Suprapubic skin (tissue), 4 donors: ENCODE measurements around the gene PTTG1IP2. TPM values are rescaled to one million over a fixed set of nuclear protein-coding genes. Genes with fewer than 3 reads are reported as not detected.

ENCODE experiments used
- DNase-seq, 2 donors: peaks; one replicate each; pipeline ENCODE4 v3.0.0-alpha.2; 2019; ENCODE audit warnings: low spot score in 2 of 2
- H3K27ac ChIP-seq: fragments of 200-600 bp; sonication (generic); one replicate; pipeline ENCODE4 v1.5.1; 2019
- H3K27me3 ChIP-seq: fragments of 200-600 bp; sonication (generic); one replicate; pipeline ENCODE4 v1.5.1; 2019
- H3K36me3 ChIP-seq: fragments of 200-600 bp; sonication (generic); one replicate; pipeline ENCODE4 v1.5.1; 2019
- H3K4me1 ChIP-seq: fragments of 200-600 bp; sonication (generic); one replicate; pipeline ENCODE4 v1.5.1; 2019
- H3K4me3 ChIP-seq: fragments of 200-600 bp; sonication (generic); one replicate; pipeline ENCODE4 v1.5.1; 2019; ENCODE audit warnings: mild to moderate bottlenecking
- H3K9me3 ChIP-seq: fragments of 200-600 bp; sonication (generic); one replicate; pipeline ENCODE4 v1.5.1; 2019
- EP300 ChIP-seq: sonication (generic); formaldehyde crosslinking; IDR thresholded peaks from one replicate; pipeline ENCODE4 v1.6.1; 2017; ENCODE audit warnings: antibody characterized with exemption
- POLR2A ChIP-seq, 2 donors: fragments of 450-650 bp; IDR thresholded peaks; one replicate each; pipeline ENCODE4 v1.6.1; 2017; ENCODE audit warnings: antibody characterized with exemption in 2 of 2, mild to moderate bottlenecking in 2 of 2, moderate library complexity in 2 of 2
- POLR2AphosphoS5 ChIP-seq, 3 donors: sonication (generic); formaldehyde crosslinking; IDR thresholded peaks; one replicate each; pipeline ENCODE4 v1.6.1; 2017; ENCODE audit warnings: antibody characterized with exemption in 3 of 3
- WGBS: methylation state at CpG from one replicate; pipeline ENCODE4 v1.1.5; 2018; 5-methylcytosine and 5-hydroxymethylcytosine counted together
- total RNA-seq, 4 donors: library from RNA; depleted of rRNA; stranded (reverse); fragments of >200 nt; gene quantifications; one replicate each; pipeline ENCODE4 v1.1.0, GENCODE V29; 2016
- TF ChIP-seq, protein P1 (sequence below), 2 donors: fragments of 200-600 bp in 1 of 2; fragments of 450-650 bp in 1 of 2; sonication (generic) in 1 of 2; IDR thresholded peaks; one replicate each; pipeline ENCODE4 v1.5.1; 2016 to 2019; ENCODE audit warnings: antibody characterized with exemption in 2 of 2, mild to moderate bottlenecking in 1 of 2, moderate library complexity in 1 of 2

The PTTG1IP2 gene
- total RNA-seq, 4 donors from 2014 or later, result not detected

GRCh38 chr7:90512821-90513254 lies 43.4 kb downstream of the PTTG1IP2 start:
- TF ChIP-seq, protein P1, sequence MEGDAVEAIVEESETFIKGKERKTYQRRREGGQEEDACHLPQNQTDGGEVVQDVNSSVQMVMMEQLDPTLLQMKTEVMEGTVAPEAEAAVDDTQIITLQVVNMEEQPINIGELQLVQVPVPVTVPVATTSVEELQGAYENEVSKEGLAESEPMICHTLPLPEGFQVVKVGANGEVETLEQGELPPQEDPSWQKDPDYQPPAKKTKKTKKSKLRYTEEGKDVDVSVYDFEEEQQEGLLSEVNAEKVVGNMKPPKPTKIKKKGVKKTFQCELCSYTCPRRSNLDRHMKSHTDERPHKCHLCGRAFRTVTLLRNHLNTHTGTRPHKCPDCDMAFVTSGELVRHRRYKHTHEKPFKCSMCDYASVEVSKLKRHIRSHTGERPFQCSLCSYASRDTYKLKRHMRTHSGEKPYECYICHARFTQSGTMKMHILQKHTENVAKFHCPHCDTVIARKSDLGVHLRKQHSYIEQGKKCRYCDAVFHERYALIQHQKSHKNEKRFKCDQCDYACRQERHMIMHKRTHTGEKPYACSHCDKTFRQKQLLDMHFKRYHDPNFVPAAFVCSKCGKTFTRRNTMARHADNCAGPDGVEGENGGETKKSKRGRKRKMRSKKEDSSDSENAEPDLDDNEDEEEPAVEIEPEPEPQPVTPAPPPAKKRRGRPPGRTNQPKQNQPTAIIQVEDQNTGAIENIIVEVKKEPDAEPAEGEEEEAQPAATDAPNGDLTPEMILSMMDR (IDR thresholded peaks at IDR 0.05), result no peak
- TF ChIP-seq POLR2A (IDR thresholded peaks at IDR 0.05) (no peak), POLR2AphosphoS5 (IDR thresholded peaks at IDR 0.05) (no peak), EP300 (no peak)
- no peak for DNase-seq
- H3K4me3 ChIP-seq, result no peak overlapping the region
- no peaks in the 10 kb centered on the region for H3K27me3 ChIP-seq
- H3K27ac ChIP-seq, result no peak overlapping the region
- 78% methylated on average over 3 of the region's 3 CpGs for WGBS
- H3K4me1 ChIP-seq, result no peaks in the 10 kb centered on the region
- H3K9me3 ChIP-seq, result no peaks in the 10 kb centered on the region
- no peaks in the 10 kb centered on the region for H3K36me3 ChIP-seq

GRCh38 chr7:90516257-90516656 lies 46.8 kb downstream of the PTTG1IP2 start:
- TF ChIP-seq POLR2AphosphoS5 (IDR thresholded peaks at IDR 0.05) (no peak), POLR2A (IDR thresholded peaks at IDR 0.05) (no peak), EP300 (no peak)
- TF ChIP-seq, protein P1 (IDR thresholded peaks at IDR 0.05), result no peak
- Histone ChIP-seq H3K36me3 (no peaks in the 10 kb centered on the region), H3K4me3 (no peak overlapping the region), H3K27me3 (no peaks in the 10 kb centered on the region), H3K4me1 (no peaks in the 10 kb centered on the region), H3K27ac (no peak overlapping the region), H3K9me3 (no peaks in the 10 kb centered on the region)
- DNase-seq, result no peak
- 61% methylated on average over 2 of the region's 2 CpGs for WGBS

GRCh38 chr7:90518630-90519029 lies 49.2 kb downstream of the PTTG1IP2 start:
- WGBS, result 83% methylated on average over 1 of the region's 1 CpG
- Histone ChIP-seq H3K27me3 (no peaks in the 10 kb centered on the region), H3K36me3 (no peaks in the 10 kb centered on the region)

GRCh38 chr7:90520484-90520883 lies 51.0 kb downstream of the PTTG1IP2 start:
- Histone ChIP-seq H3K27ac (no peak overlapping the region), H3K27me3 (no peaks in the 10 kb centered on the region), H3K4me1 (no peaks in the 10 kb centered on the region), H3K4me3 (no peak overlapping the region), H3K9me3 (no peaks in the 10 kb centered on the region), H3K36me3 (no peaks in the 10 kb centered on the region)
- no peak for DNase-seq
- WGBS, result 30% methylated on average over 5 of the region's 5 CpGs
- TF ChIP-seq POLR2A (IDR thresholded peaks at IDR 0.05), result no peak
- no peak for TF ChIP-seq POLR2AphosphoS5 (IDR thresholded peaks at IDR 0.05)
- no peak for TF ChIP-seq EP300
- TF ChIP-seq, protein P1 (IDR thresholded peaks at IDR 0.05), result no peak

More at GRCh38 chr7:90518630-90519029, 49.2 kb downstream of the PTTG1IP2 start:
- H3K9me3 ChIP-seq, result no peaks in the 10 kb centered on the region
- H3K4me1 ChIP-seq, result no peaks in the 10 kb centered on the region
- no peak for DNase-seq
- no peak overlapping the region for H3K27ac ChIP-seq
- no peak overlapping the region for H3K4me3 ChIP-seq
- TF ChIP-seq POLR2AphosphoS5 (IDR thresholded peaks at IDR 0.05) (no peak), EP300 (no peak), POLR2A (IDR thresholded peaks at IDR 0.05) (no peak)
- TF ChIP-seq, protein P1 (IDR thresholded peaks at IDR 0.05), result no peak

- Histone ChIP-seq H3K4me1 (no peaks in the 10 kb centered on the region), H3K4me3 (no peak overlapping the region), H3K36me3 (no peaks in the 10 kb centered on the region), H3K9me3 (no peaks in the 10 kb centered on the region), H3K27ac (no peak overlapping the region), H3K27me3 (no peaks in the 10 kb centered on the region)
- WGBS, result 70% methylated on average over 1 of the region's 1 CpG
- TF ChIP-seq POLR2AphosphoS5 (IDR thresholded peaks at IDR 0.05) (no peak), POLR2A (IDR thresholded peaks at IDR 0.05) (no peak), EP300 (no peak)
- TF ChIP-seq, protein P1 (IDR thresholded peaks at IDR 0.05), result no peak
- DNase-seq, result no peak
Observed at GRCh38 chr7:90530263-90530662, 60.8 kb downstream of the PTTG1IP2 start.
